Panc1 (cell line): Measurements from ENCODE around the gene SCN2B. TPM values are rescaled to one million over a fixed set of nuclear protein-coding genes. Genes with fewer than 3 reads are reported as not detected.

Experiments
- ATAC-seq: fragments of 200-7000 bp; cut with Tn5 transposase; 2 replicates; pipeline ENCODE4 v1.9.1; 2020; ENCODE audit warnings: mild to moderate bottlenecking, moderate library complexity
- BruUV-seq: library from RNA; stranded (reverse); fragments of 400-500 nt; replicated peaks from 2 replicates; lab custom pipeline; 2021; lab: Mats Ljungman, UMichigan
- CTCF ChIA-PET: fragments of 300-600 bp; sonication (Branson Sonifier 250); formaldehyde crosslinking; loops from one replicate; lab custom pipeline; 2022; ENCODE audit warnings: antibody characterized with exemption; lab: Charles Lee
- POLR2A ChIA-PET: fragments of 300-600 bp; sonication (Branson Sonifier 250); formaldehyde crosslinking; loops from one replicate; lab custom pipeline; 2022; ENCODE audit warnings: antibody characterized with exemption; lab: Charles Lee
- DNase-seq: peaks from one replicate; pipeline ENCODE4 v3.0.0-alpha.2; 2010; ENCODE audit warnings: low read depth, low spot score
- H3K27ac ChIP-seq: 2 replicates; pipeline ENCODE4 v1.5.1; 2011; ENCODE audit warnings: mild to moderate bottlenecking, low read length, inconsistent platforms
- H3K27me3 ChIP-seq: fragments of 200-500 bp; sonication (Bioruptor generic); 2 replicates; pipeline ENCODE4 v1.6.0; 2014; ENCODE audit warnings: low read length, inconsistent platforms; ENCODE audit not compliant: control insufficient read depth, insufficient read depth
- H3K36me3 ChIP-seq: fragments of 200-500 bp; sonication (Bioruptor generic); 2 replicates; pipeline ENCODE4 v1.5.1; 2014; ENCODE audit warnings: inconsistent platforms, mild to moderate bottlenecking, low read length, moderate library complexity; ENCODE audit not compliant: control insufficient read depth, insufficient read depth
- H3K4me1 ChIP-seq: 2 replicates; pipeline ENCODE4 v1.5.1; 2011; ENCODE audit warnings: inconsistent platforms, mild to moderate bottlenecking, low read length, moderate library complexity; ENCODE audit not compliant: control insufficient read depth, insufficient read depth
- H3K4me3 ChIP-seq, 2 experiments: 2 replicates each; pipeline ENCODE4 v1.5.1; 2011 to 2012; ENCODE audit warnings: low read depth in 2 of 2, low read length in 2 of 2, mild to moderate bottlenecking in 2 of 2, inconsistent platforms in 1 of 2, moderate library complexity in 1 of 2
- H3K9me3 ChIP-seq: fragments of 200-500 bp; sonication (Bioruptor generic); 2 replicates; pipeline ENCODE4 v1.5.1; 2014; ENCODE audit warnings: low read depth, mild to moderate bottlenecking, inconsistent platforms, low read length, moderate library complexity; ENCODE audit not compliant: control insufficient read depth, insufficient read depth
- CTCF ChIP-seq: fragments of 450-650 bp; IDR thresholded peaks from 2 replicates; pipeline ENCODE4 v1.5.1; 2017; ENCODE audit warnings: mild to moderate bottlenecking
- POLR2AphosphoS5 ChIP-seq: IDR thresholded peaks from 2 replicates; pipeline ENCODE4 v1.6.1; 2012; ENCODE audit warnings: mild to moderate bottlenecking, low read depth, low read length, moderate library complexity
- REST ChIP-seq, 2 experiments: IDR thresholded peaks; 2 replicates each; pipeline ENCODE4 v1.6.1; 2011 to 2012; ENCODE audit warnings: low read depth in 2 of 2, control low read depth in 1 of 2, low read length in 1 of 2, mild to moderate bottlenecking in 1 of 2, moderate library complexity in 1 of 2; ENCODE audit not compliant: insufficient read depth in 1 of 2
- SIN3A ChIP-seq: IDR thresholded peaks from 2 replicates; pipeline ENCODE4 v1.6.1; 2012; ENCODE audit warnings: low read depth, mild to moderate bottlenecking, low read length, moderate library complexity, borderline replicate concordance; ENCODE audit not compliant: insufficient read depth
- TCF7L2 ChIP-seq: IDR thresholded peaks from 2 replicates; pipeline ENCODE4 v1.6.1; 2011; ENCODE audit warnings: mild to moderate bottlenecking, low read depth, low read length, inconsistent platforms
- in situ Hi-C: cut with HindIII; loops from 2 replicates; pipeline ENCODE4 v1.10.0; 2016; ENCODE audit warnings: low sequenced_read_pairs, low pct_unique_long_range_greater_than_20kb
- intact Hi-C: fragments of 100-400 bp; cut with micrococcal nuclease; formaldehyde crosslinking; loops from one replicate; pipeline ENCODE4 v1.10.0; 2022; ENCODE audit not compliant: unreplicated experiment
- total RNA-seq: library from RNA; stranded (reverse); gene quantifications from one replicate; pipeline ENCODE4 v1.2.1, GENCODE V29; 2021; ENCODE audit not compliant: unreplicated experiment

Gene SCN2B
- total RNA-seq, 1 experiment from 2014 or later: not detected

- Histone ChIP-seq H3K27ac (no peak overlapping the region), H3K4me1 (no peaks in the 10 kb centered on the region), H3K36me3 (no peaks in the 10 kb centered on the region), H3K27me3 (peaks cover 15% of the 10 kb centered on the region), H3K9me3 (no peaks in the 10 kb centered on the region), H3K4me3 (no peak overlapping the region)
- ChIA-PET POLR2A (interaction anchor here (0.6 to 1.0 kb wide), 2 partner anchors 9 to 13 kb away, joined by 3 to 5 read pairs; no protein-coding TSS in a partner anchor), CTCF (interaction anchor here (0.5 kb wide), 1 partner anchor 17 kb away, joined by 3 read pairs; no protein-coding TSS in a partner anchor)
- intact Hi-C loops (no loop called here), in situ Hi-C loops (no loop called here)
- DNase-seq (no peak), ATAC-seq (no peak)
- TF ChIP-seq CTCF (no peak), TCF7L2 (no peak), POLR2AphosphoS5 (no peak), REST (IDR thresholded peaks at IDR 0.05; ENCODE audit: insufficient read depth in 1 of 2, low read depth in 2 of 2, low read length in 1 of 2) (no peak), SIN3A (no peak)
- no TSS peak for BruUV-seq
Observed at GRCh38 chr11:118124929-118125535, 51.4 kb downstream of the SCN2B start.

- in situ Hi-C loops: no loop called here
Observed at GRCh38 chr11:118120793-118121192, 55.6 kb downstream of the SCN2B start.

More at GRCh38 chr11:118120793-118121192, 55.6 kb downstream of the SCN2B start:
- no peak overlapping the region for H3K27ac ChIP-seq
- no peaks in the 10 kb centered on the region for H3K9me3 ChIP-seq
- H3K27me3 ChIP-seq: peaks cover 36% of the 10 kb centered on the region
- TF ChIP-seq REST (IDR thresholded peaks at IDR 0.05; ENCODE audit: insufficient read depth in 1 of 2, low read depth in 2 of 2, low read length in 1 of 2) (no peak), POLR2AphosphoS5 (no peak), TCF7L2 (no peak), CTCF (no peak), SIN3A (no peak)
- BruUV-seq: no TSS peak
- H3K4me1 ChIP-seq: no peaks in the 10 kb centered on the region
- DNase-seq: no peak
- H3K4me3 ChIP-seq: no peak overlapping the region
- POLR2A ChIA-PET: no interaction called here
- CTCF ChIA-PET: no interaction called here
- no peaks in the 10 kb centered on the region for H3K36me3 ChIP-seq
- intact Hi-C loops: no loop called here
- no peak for ATAC-seq
